HepG2 (cell line): ENCODE results near the gene EIF3L. TPM values are rescaled to one million over a fixed set of nuclear protein-coding genes. Genes with fewer than 3 reads are reported as not detected.

Experiments used
- ATAC-seq: fragments of 200-7000 bp; cut with Tn5 transposase; 3 replicates; pipeline ENCODE4 v1.9.1; 2020; ENCODE audit warnings: mild to moderate bottlenecking, moderate library complexity
- BruUV-seq: library from RNA; stranded (reverse); fragments of 400-500 nt; replicated peaks from 2 replicates; lab custom pipeline; 2021; lab: Mats Ljungman, UMichigan
- CTCF ChIA-PET: fragments of 300-600 bp; formaldehyde crosslinking; extraction: SDS; loops from one replicate; lab custom pipeline; 2021; ENCODE audit warnings: low total read pairs, inconsistent platforms, low intra/inter-chr PET ratio; lab: Yijun Ruan, JAX
- POLR2A ChIA-PET: fragments of 350-600 bp; sonication (Branson Sonifier 250); formaldehyde crosslinking; loops from one replicate; lab custom pipeline; 2020; ENCODE audit warnings: antibody characterized with exemption, inconsistent platforms; lab: Yijun Ruan, JAX
- DNase-seq: peaks from one replicate; pipeline ENCODE4 v3.0.0-alpha.2; 2015; ENCODE audit warnings: low spot score
- FAIRE-seq: peaks from 3 replicates; lab custom pipeline; 2011; peaks lifted over from hg19 to GRCh38; lab: Jason Lieb, UNC
- H2AFZ ChIP-seq: one replicate; pipeline ENCODE4 v1.6.1; 2011; ENCODE audit warnings: low read length, inconsistent platforms
- H3K27ac ChIP-seq: fragments of 300-600 bp; 3 replicates; pipeline ENCODE4 v1.8.0; 2011; ENCODE audit warnings: mixed run types, mild to moderate bottlenecking, mixed read lengths, low read length, inconsistent platforms; ENCODE audit not compliant: insufficient read depth; ENCODE audit errors: extremely low read length
- H3K27me3 ChIP-seq, 2 experiments: fragments of 200-600 bp in 1 of 2; 2 replicates in 1 of 2; 3 replicates in 1 of 2; pipeline versions ENCODE4 v1.6.0 to v1.8.0; 2011; ENCODE audit warnings: low read length in 2 of 2, mild to moderate bottlenecking in 2 of 2, moderate library complexity in 2 of 2, inconsistent platforms in 1 of 2; ENCODE audit not compliant: insufficient read depth in 2 of 2, control insufficient read depth in 1 of 2
- H3K36me3 ChIP-seq, 2 experiments: fragments of 200-600 bp in 1 of 2; replicated peaks in 1 of 2; 2 replicates in 1 of 2; 3 replicates in 1 of 2; pipeline versions ENCODE4 v1.5.1 to v1.8.0; 2011; ENCODE audit warnings: low read length in 2 of 2, inconsistent platforms in 1 of 2; ENCODE audit not compliant: insufficient read depth in 2 of 2, control insufficient read depth in 1 of 2
- H3K4me1 ChIP-seq: 2 replicates; pipeline ENCODE4 v1.5.1; 2012; ENCODE audit warnings: low read length, inconsistent platforms; ENCODE audit not compliant: insufficient read depth
- H3K4me2 ChIP-seq: 2 replicates; pipeline ENCODE4 v1.6.0; 2011; ENCODE audit warnings: low read depth, low read length, inconsistent platforms
- H3K4me3 ChIP-seq, 3 experiments: fragments of 200-600 bp in 1 of 3; sonication (generic), shearing (Covaris generic) in 1 of 3; replicated peaks in 1 of 3; 2 replicates each; pipeline ENCODE4 v1.5.1; 2011 to 2016; ENCODE audit warnings: low read length in 3 of 3, inconsistent platforms in 2 of 3, low read depth in 2 of 3, mild to moderate bottlenecking in 2 of 3, control low read depth in 1 of 3, mixed read lengths in 1 of 3; ENCODE audit not compliant: insufficient read depth in 1 of 3
- H3K79me2 ChIP-seq: one replicate; pipeline ENCODE4 v1.6.1; 2011; ENCODE audit warnings: low read length, inconsistent platforms; ENCODE audit not compliant: insufficient read depth
- H3K9ac ChIP-seq: 2 replicates; pipeline ENCODE4 v1.6.0; 2011; ENCODE audit warnings: mild to moderate bottlenecking, low read depth, low read length, inconsistent platforms; ENCODE audit not compliant: insufficient read depth
- H3K9me3 ChIP-seq: 2 replicates; pipeline ENCODE4 v1.5.1; 2012; ENCODE audit warnings: mild to moderate bottlenecking, low read length
- H4K20me1 ChIP-seq: 2 replicates; pipeline ENCODE4 v1.6.0; 2011; ENCODE audit warnings: inconsistent platforms, mild to moderate bottlenecking, low read length, moderate library complexity; ENCODE audit not compliant: insufficient read depth
- BRD4 ChIP-seq: sonication (generic); formaldehyde crosslinking; IDR thresholded peaks from 2 replicates; pipeline ENCODE4 v1.4.0; 2020; ENCODE audit warnings: missing genetic modification reagents
- EED ChIP-seq: sonication (generic); formaldehyde crosslinking; IDR thresholded peaks from 2 replicates; pipeline ENCODE4 v1.5.0; 2020; ENCODE audit warnings: mild to moderate bottlenecking, missing genetic modification reagents
- ELF4 ChIP-seq: sonication (generic); formaldehyde crosslinking; IDR thresholded peaks from 2 replicates; pipeline ENCODE4 v1.5.0; 2020; ENCODE audit warnings: missing genetic modification reagents, mild to moderate bottlenecking, moderate library complexity, borderline replicate concordance
- EP300 ChIP-seq, 3 experiments: sonication (generic) in 1 of 3; formaldehyde crosslinking in 1 of 3; IDR thresholded peaks; 2 replicates each; pipeline versions ENCODE4 v1.5.1 to v1.6.1; 2011 to 2020; ENCODE audit warnings: low read depth in 2 of 3, low read length in 2 of 3, borderline replicate concordance in 1 of 3, improper control_type of control experiment in 1 of 3, mild to moderate bottlenecking in 1 of 3, missing genetic modification reagents in 1 of 3, moderate library complexity in 1 of 3
- FOXK2 ChIP-seq: fragments of 450-650 bp; IDR thresholded peaks from 2 replicates; pipeline ENCODE4 v1.6.1; 2016
- GPBP1L1 ChIP-seq: sonication (generic); formaldehyde crosslinking; IDR thresholded peaks from 2 replicates; pipeline ENCODE4 v1.5.0; 2020; ENCODE audit warnings: mild to moderate bottlenecking, missing genetic modification reagents
- GRHL1 ChIP-seq: sonication (generic); formaldehyde crosslinking; conservative IDR thresholded peaks from 2 replicates; pipeline ENCODE4 v1.8.0; 2022; ENCODE audit warnings: missing genetic modification reagents
- HCFC1 ChIP-seq: fragments of 150-350 bp; IDR thresholded peaks from 2 replicates; pipeline ENCODE4 v1.6.1; 2014; ENCODE audit warnings: low read depth, low read length
- HDAC6 ChIP-seq: fragments of 200-600 bp; sonication (generic); IDR thresholded peaks from 2 replicates; pipeline ENCODE4 v1.7.0; 2017; ENCODE audit warnings: mild to moderate bottlenecking, antibody characterized with exemption, low read length, low read depth
- HNRNPH1 ChIP-seq: fragments of 200-400 bp; formaldehyde crosslinking; optimal IDR thresholded peaks from 2 replicates; pipeline ENCODE3; 2017; ENCODE audit warnings: mild to moderate bottlenecking, low read depth, low read length
- MBD4 ChIP-seq: IDR thresholded peaks from 2 replicates; pipeline ENCODE4 v1.6.1; 2012; ENCODE audit warnings: low read length, inconsistent platforms, borderline replicate concordance
- MED13 ChIP-seq: sonication (generic); formaldehyde crosslinking; IDR thresholded peaks from 2 replicates; pipeline ENCODE4 v1.5.0; 2020; ENCODE audit warnings: missing genetic modification reagents
- NFKBIZ ChIP-seq: IDR thresholded peaks from 2 replicates; pipeline ENCODE4 v1.6.1; 2018; ENCODE audit warnings: missing genetic modification reagents, missing compliant biosample characterization
- PHF20 ChIP-seq: sonication (generic); formaldehyde crosslinking; IDR thresholded peaks from 2 replicates; pipeline ENCODE4 v1.5.0; 2020; ENCODE audit warnings: mild to moderate bottlenecking, missing genetic modification reagents
- SRSF4 ChIP-seq: fragments of 200-400 bp; formaldehyde crosslinking; IDR thresholded peaks from one replicate; pipeline ENCODE4 v1.6.1; 2018; ENCODE audit warnings: mild to moderate bottlenecking, low read depth, low read length, moderate library complexity; ENCODE audit not compliant: poor library complexity, severe bottlenecking
- ZNF317 ChIP-seq: sonication (generic); formaldehyde crosslinking; IDR thresholded peaks from 2 replicates; pipeline ENCODE4 v1.5.0; 2020; ENCODE audit warnings: mild to moderate bottlenecking, missing genetic modification reagents
- ZNF777 ChIP-seq: sonication (generic); formaldehyde crosslinking; IDR thresholded peaks from 2 replicates; pipeline ENCODE4 v1.4.0; 2020; ENCODE audit warnings: missing genetic modification reagents
- ZXDC ChIP-seq: sonication (generic); formaldehyde crosslinking; IDR thresholded peaks from 2 replicates; pipeline ENCODE4 v1.5.0; 2020; ENCODE audit warnings: mild to moderate bottlenecking, missing genetic modification reagents
- WGBS: methylation state at CpG from one replicate; pipeline ENCODE4 v1.1.6; 2017; ENCODE audit warnings: low lambda C conversion rate; 5-methylcytosine and 5-hydroxymethylcytosine counted together
- in situ Hi-C: cut with HindIII; loops from 2 replicates; pipeline ENCODE4 v1.10.0; 2017; ENCODE audit warnings: low pct_unique_long_range_greater_than_20kb; ENCODE audit not compliant: extremely low pct_ligation_motif_present
- intact Hi-C: fragments of 100-400 bp; cut with micrococcal nuclease; formaldehyde crosslinking; loops from one replicate; pipeline ENCODE4 v1.10.0; 2022; ENCODE audit not compliant: unreplicated experiment
- polyA plus RNA-seq, 8 experiments: library from polyadenylated mRNA; depleted of rRNA in 3 of 8; stranded (reverse) in 7 of 8; unstranded in 1 of 8; fragments of >200 nt; fragmentation: Illumina TruSeq in 4 of 8; extraction: Trizol in 4 of 8; gene quantifications; 2 replicates each; pipeline versions ENCODE4 v1.2.1 to v1.2.3, GENCODE V29; 2011 to 2016; ENCODE audit warnings: low read depth in 4 of 8, missing spikeins in 1 of 8, mixed read lengths in 1 of 8; ENCODE audit not compliant: insufficient read depth in 1 of 8
- total RNA-seq, 5 experiments: library from RNA; depleted of rRNA; stranded (reverse); fragments of >200 nt; fragmentation: Illumina TruSeq; extraction: Trizol; gene quantifications; 2 replicates each; pipeline ENCODE4 v1.2.3, GENCODE V29; 2016; ENCODE audit warnings: low read depth in 1 of 5

EIF3L gene
- total and polyA plus RNA-seq, 2 of the 13 experiments (the other 11 are each of a cell fraction or from before 2014, with no cell fraction given), result 514 to 793 TPM

- Histone ChIP-seq H3K4me3 (peak overlapping the region; percentile 29 to 63 (median 35); a peak in 4 of 6 replicates), H4K20me1 (no peaks in the 10 kb centered on the region), H3K36me3 (peaks cover 8 to 18% of the 10 kb centered on the region in 2 experiments; a peak in 4 of 5 replicates), H3K4me1 (peaks cover 50% of the 10 kb centered on the region), H3K4me2 (peak overlapping the region; percentile 68), H2AFZ (no peak overlapping the region), H3K9me3 (no peaks in the 10 kb centered on the region), H3K27me3 (no peaks in the 10 kb centered on the region), H3K9ac (peak overlapping the region; percentile 61), H3K79me2 (no peaks in the 10 kb centered on the region), H3K27ac (peak overlapping the region; percentile 72)
- peak; percentile 85 for FAIRE-seq
- peak; percentile 86 for DNase-seq
- ATAC-seq, result peak; percentile 70
- ChIA-PET POLR2A (interaction anchor here (0.8 to 5.5 kb wide), 19 partner anchors 9 to 210 kb away, joined by 3 to 67 read pairs (median 5); partner anchors contain the start of genes ANKRD54, C22orf23, GCAT and MICALL1), CTCF (interaction anchor here (1.3 to 2.6 kb wide), 4 partner anchors 45 to 147 kb away, joined by 4 to 28 read pairs (median 14); no protein-coding TSS in a partner anchor)
- intact Hi-C loops (loop anchor here (1.0 kb wide), 2 partner anchors 45 to 147 kb away; no protein-coding TSS in a partner anchor), in situ Hi-C loops (loop anchor here (5.0 to 10.0 kb wide), 2 partner anchors 44 to 117 kb away; no protein-coding TSS in a partner anchor)
- BruUV-seq, result no TSS peak
- WGBS, result 2% methylated on average over 10 of the region's 29 CpGs
- TF ChIP-seq SRSF4 (no peak), MED13 (peak; percentile 90; the same call in 1 of the 2 replicates), EED (no peak), ZNF317 (CRISPR knock-in tag) (0 out of 2 replicates have a peak, but pooled peaks have one; percentile 31), ZXDC (no peak), PHF20 (CRISPR knock-in tag) (no peak), MBD4 (no peak), EP300 (IDR thresholded peaks at IDR 0.05; ENCODE audit: low read depth in 2 of 2, low read length in 2 of 2) (peak in 1 of 2 experiments; percentile 23; a peak in 1 of 4 replicates), EP300 (CRISPR knock-in tag; IDR thresholded peaks at IDR 0.05; ENCODE audit: borderline replicate concordance) (peak; percentile 46; the same call in 1 of the 2 replicates), ZNF777 (no peak), GRHL1 (CRISPR knock-in tag) (no peak), HNRNPH1 (no peak), FOXK2 (no peak), NFKBIZ (CRISPR knock-in tag) (peak; percentile 67; the same call in 1 of the 2 replicates), HCFC1 (no peak), HDAC6 (no peak), GPBP1L1 (CRISPR knock-in tag) (no peak), ELF4 (CRISPR knock-in tag) (no peak), BRD4 (CRISPR knock-in tag) (0 out of 2 replicates have a peak, but pooled peaks have one; percentile 31)
These were observed 31.4 kb upstream of the EIF3L start for GRCh38 chr22:37817705-37818408.
